Neural cell (in vitro differentiated cells): ENCODE results near the gene SULF2.

Experiments
- CTCF ChIP-seq: fragments of 450-650 bp; IDR thresholded peaks from 2 replicates; pipeline ENCODE4 v1.5.1; 2014; ENCODE audit warnings: antibody characterized with exemption, mild to moderate bottlenecking, moderate library complexity; ENCODE audit not compliant: poor library complexity, severe bottlenecking
- EZH2 ChIP-seq: fragments of 200-600, 300-800 bp; shearing (Covaris generic), sonication (generic); IDR thresholded peaks from 2 replicates; pipeline ENCODE4 v1.6.1; 2014; ENCODE audit warnings: antibody characterized with exemption, low read length, borderline replicate concordance, mild to moderate bottlenecking; ENCODE audit not compliant: insufficient read depth, poor library complexity, severe bottlenecking
- POLR2AphosphoS5 ChIP-seq: IDR thresholded peaks from 2 replicates; pipeline ENCODE4 v1.6.1; 2012
- RAD21 ChIP-seq: fragments of 450-650 bp; conservative IDR thresholded peaks from 2 replicates; pipeline ENCODE4 v1.6.1; 2014; ENCODE audit warnings: antibody characterized with exemption, mild to moderate bottlenecking, moderate library complexity
- REST ChIP-seq: IDR thresholded peaks from 2 replicates; pipeline ENCODE4 v1.6.1; 2012; ENCODE audit warnings: borderline replicate concordance

GRCh38 chr20:47783828-47784598 is 1.3 kb downstream of the SULF2 start:
- TF ChIP-seq CTCF (no peak), REST (no peak), POLR2AphosphoS5 (no peak), EZH2 (no peak), RAD21 (no peak)
